ENCODE data around the gene LRRC49.
"Not testable (repeated sequence)": the region's sequence is repeated elsewhere in the genome, so short reads cannot be mapped to it uniquely, and the experiment has no call there.

LRRC49 gene

DNA sequence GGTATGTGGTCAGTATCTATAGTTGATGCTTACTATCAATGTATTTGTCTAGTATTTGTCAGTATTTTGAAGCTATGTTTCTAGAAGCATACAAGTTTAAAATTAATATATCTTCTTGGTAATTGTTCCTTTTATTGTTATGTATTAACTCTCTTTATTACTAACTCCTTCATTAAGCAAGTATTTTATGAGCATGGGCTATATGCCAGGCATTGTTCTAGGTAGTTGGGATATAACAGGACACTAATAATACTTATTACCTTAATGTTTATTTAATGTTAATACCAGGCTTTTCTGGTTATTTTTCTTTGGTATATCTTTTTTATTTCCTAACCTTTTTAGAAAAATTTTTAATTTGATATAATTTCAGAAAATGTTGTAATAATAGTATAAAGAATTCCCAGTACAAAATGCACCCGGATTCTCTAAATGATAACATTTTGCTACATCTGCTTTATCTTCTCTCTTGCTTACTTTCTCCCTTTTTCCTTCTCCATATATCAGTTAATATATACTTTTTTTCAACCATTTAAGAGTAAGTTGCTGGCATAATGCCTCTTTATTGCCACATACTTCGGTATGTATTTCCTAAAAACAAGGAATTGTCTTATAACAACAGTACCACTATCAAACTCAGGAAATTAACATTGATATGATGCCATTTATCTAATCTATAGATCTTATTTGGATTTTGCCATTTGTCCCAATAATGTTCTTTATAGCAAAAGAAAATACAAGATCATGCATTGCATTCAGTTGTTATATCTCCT lies 30.9 kb downstream of the LRRC49 start:
- DNase-seq (ENCODE audit: low spot score) = no peak
- in situ Hi-C loops (cut with MboI; ENCODE audit: low pct_unique_long_range_greater_than_20kb, low sequenced_read_pairs, unreplicated experiment) = no loop called here
- TF ChIP-seq, protein P1, sequence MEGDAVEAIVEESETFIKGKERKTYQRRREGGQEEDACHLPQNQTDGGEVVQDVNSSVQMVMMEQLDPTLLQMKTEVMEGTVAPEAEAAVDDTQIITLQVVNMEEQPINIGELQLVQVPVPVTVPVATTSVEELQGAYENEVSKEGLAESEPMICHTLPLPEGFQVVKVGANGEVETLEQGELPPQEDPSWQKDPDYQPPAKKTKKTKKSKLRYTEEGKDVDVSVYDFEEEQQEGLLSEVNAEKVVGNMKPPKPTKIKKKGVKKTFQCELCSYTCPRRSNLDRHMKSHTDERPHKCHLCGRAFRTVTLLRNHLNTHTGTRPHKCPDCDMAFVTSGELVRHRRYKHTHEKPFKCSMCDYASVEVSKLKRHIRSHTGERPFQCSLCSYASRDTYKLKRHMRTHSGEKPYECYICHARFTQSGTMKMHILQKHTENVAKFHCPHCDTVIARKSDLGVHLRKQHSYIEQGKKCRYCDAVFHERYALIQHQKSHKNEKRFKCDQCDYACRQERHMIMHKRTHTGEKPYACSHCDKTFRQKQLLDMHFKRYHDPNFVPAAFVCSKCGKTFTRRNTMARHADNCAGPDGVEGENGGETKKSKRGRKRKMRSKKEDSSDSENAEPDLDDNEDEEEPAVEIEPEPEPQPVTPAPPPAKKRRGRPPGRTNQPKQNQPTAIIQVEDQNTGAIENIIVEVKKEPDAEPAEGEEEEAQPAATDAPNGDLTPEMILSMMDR (IDR thresholded peaks at IDR 0.05; ENCODE audit: extremely low read depth, insufficient read depth, missing control alignments) = no peak

DNA sequence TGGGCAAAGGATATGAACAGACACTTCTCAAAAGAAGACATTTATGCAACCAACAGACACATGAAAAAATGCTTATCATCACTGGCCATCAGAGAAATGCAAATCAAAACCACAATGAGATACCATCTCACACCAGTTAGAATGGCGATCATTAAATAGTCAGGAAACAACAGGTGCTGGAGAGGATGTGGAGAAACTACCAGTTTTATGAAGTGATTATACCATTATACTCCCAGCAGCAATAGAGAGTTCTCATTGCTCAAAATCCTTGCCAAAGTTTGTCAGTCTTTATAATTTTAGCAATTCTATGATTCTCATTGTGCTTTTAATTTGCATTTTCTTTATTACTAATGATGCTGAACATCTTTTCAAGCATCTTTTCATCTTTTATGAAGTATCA lies 34.3 kb downstream of the LRRC49 start:
- in situ Hi-C loops (cut with MboI; ENCODE audit: low pct_unique_long_range_greater_than_20kb, low sequenced_read_pairs, unreplicated experiment); DNase-seq (ENCODE audit: low spot score): not testable (repeated sequence)

DNA sequence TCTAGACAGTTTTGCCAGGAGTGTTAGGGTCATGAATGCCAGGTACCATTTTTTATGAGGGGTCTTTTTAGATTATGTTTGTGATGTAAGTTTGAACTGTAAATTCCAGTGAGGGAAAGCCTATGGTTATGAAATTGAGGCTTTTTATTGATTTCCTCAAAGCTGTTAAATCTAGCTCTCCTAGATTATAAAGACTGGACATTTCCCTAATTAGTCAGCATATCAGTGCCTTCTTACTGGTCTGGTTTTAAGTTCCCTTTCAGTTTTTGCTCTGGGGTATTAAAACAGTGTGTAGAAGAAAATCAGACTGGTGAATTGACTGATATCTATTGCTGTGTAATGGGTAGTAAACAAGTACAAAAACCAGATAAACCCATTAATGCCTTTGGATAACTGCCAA lies 39.2 kb downstream of the LRRC49 start:
- in situ Hi-C loops (cut with MboI; ENCODE audit: low pct_unique_long_range_greater_than_20kb, low sequenced_read_pairs, unreplicated experiment) = no loop called here
- TF ChIP-seq, protein P1 (IDR thresholded peaks at IDR 0.05; ENCODE audit: extremely low read depth, insufficient read depth, missing control alignments) = no peak
- DNase-seq (ENCODE audit: low spot score) = no peak

DNA sequence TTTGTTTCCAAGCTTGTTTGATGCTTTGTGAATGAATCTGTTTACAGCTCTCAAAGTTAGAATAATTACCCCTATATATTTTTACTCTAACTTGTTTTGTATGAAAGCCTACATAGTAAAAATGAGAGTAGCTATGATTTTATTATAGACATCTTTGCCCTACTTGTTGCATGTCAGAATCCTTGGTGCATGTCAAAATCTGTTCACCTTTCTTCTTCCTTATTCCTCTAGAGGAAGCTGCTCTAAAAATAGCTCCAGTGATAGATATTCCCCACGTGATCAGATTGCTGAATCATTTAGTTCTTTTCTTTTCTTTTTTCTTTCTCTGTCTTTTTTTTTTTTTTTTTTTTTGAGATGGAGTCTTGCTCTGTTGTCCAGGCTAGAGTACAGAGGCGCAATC lies 39.8 kb downstream of the LRRC49 start:
- TF ChIP-seq, protein P1 (IDR thresholded peaks at IDR 0.05; ENCODE audit: extremely low read depth, insufficient read depth, missing control alignments) = no peak
- no peak for DNase-seq (ENCODE audit: low spot score)
- in situ Hi-C loops (cut with MboI; ENCODE audit: low pct_unique_long_range_greater_than_20kb, low sequenced_read_pairs, unreplicated experiment) = no loop called here

DNA sequence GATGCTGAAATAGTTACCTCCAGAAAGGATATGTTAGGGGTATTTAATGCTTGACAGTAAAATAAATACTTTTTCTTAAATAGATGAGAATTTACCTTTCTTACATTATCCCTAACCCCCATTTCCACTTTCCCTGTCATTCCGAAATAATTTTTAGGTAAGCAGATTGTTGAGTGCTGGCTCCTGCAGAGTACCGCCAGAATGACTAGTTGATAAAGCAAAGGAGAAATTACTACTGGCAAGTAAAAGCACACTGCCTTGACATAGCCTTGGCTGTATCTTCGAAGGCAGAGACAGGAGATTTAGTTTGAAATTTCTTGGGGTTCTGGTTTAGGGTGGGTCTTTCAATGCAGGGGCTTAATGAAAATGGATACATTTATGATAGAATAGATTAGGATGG lies 40.8 kb downstream of the LRRC49 start:
- TF ChIP-seq, protein P1 (IDR thresholded peaks at IDR 0.05; ENCODE audit: extremely low read depth, insufficient read depth, missing control alignments) = no peak
- DNase-seq (ENCODE audit: low spot score) = no peak
- in situ Hi-C loops (cut with MboI; ENCODE audit: low pct_unique_long_range_greater_than_20kb, low sequenced_read_pairs, unreplicated experiment) = no loop called here

DNA sequence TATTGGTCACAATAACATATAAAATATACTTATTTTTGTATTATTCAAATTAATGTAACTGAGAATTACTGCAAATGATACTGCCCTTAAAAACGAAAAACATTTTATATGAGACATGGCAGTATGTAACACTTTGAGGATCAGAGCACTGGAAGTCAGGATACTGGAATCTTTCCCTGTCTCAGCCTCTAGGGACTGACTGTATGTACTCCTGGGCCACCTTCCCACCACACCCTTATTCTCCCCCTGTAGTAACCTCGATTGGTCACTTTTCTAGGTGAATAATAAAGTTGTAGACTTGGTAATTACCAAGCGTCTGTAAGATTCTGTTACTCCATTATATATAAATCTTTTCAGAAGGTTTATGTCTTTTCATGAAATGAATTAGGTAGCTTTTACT lies 43.0 kb downstream of the LRRC49 start:
- in situ Hi-C loops (cut with MboI; ENCODE audit: low pct_unique_long_range_greater_than_20kb, low sequenced_read_pairs, unreplicated experiment) = no loop called here
- DNase-seq (ENCODE audit: low spot score) = no peak
- TF ChIP-seq, protein P1 (IDR thresholded peaks at IDR 0.05; ENCODE audit: extremely low read depth, insufficient read depth, missing control alignments) = no peak

DNA sequence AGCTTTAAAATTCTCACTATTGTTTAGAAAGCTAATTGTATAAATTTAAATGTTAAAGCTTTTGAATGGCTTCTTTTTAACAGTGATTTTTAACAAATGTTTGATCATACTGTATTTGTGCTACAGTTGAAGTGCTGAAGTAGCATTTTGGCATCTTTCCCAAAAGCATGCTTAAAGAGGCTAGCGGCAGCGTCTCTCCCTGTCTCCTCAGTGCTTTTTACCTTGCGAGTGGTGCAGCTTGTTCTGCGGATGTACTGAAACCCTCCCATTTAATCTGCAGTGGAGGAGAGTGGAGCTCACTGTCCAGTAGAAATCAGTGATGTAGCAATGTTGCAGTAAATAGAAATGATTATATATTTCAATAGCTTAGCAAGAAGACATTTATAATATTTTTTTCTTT lies 43.7 kb downstream of the LRRC49 start:
- in situ Hi-C loops (cut with MboI; ENCODE audit: low pct_unique_long_range_greater_than_20kb, low sequenced_read_pairs, unreplicated experiment) = no loop called here
- TF ChIP-seq, protein P1 (IDR thresholded peaks at IDR 0.05; ENCODE audit: extremely low read depth, insufficient read depth, missing control alignments) = no peak
- no peak for DNase-seq (ENCODE audit: low spot score)

DNA sequence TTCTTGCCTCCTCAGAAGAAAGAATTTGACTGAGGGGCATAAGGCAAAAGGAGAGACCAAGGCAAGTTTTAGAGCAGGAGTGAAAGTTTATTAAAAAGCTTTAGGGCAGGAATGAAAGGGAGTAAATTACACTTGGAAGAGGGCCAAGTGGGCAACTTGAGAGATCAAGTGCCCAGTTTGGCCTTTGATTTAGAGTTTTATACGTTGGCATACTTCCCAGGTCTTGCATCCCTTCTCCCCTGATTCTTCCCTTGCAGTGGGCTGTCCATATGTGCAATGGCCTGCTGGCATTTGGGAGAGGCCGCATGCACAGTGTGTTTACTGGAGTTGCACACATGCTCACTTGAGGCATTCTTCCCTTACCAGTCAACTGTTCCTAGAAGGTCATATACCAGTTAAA lies 50.7 kb downstream of the LRRC49 start:
- DNase-seq (ENCODE audit: low spot score); in situ Hi-C loops (cut with MboI; ENCODE audit: low pct_unique_long_range_greater_than_20kb, low sequenced_read_pairs, unreplicated experiment): not testable (repeated sequence)
